ENCODE results near the gene TET2.
A peak's percentile ranks its signal among the peaks of the same experiment; 100 is the strongest.
"Not testable (repeated sequence)": the region's sequence is repeated elsewhere in the genome, so short reads cannot be mapped to it uniquely, and the experiment has no call there.

Gene TET2

DNA sequence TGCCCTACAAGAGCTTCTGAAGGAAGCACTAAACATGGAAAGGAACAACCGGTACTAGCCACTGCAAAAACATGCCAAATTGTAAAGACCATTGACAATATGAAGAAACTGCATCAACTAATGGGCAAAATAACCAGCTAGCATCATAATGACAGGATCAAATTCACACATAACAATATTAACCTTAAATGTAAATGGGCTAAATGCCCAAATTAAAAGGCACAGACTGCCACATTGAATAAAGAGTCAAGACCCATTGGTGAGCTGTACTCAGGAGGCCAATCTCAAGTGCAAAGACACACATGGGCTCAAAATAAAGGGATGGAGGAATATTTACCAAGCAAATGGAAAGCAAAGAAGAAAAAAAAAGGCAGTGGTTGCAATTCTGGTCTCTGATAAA, 152.4 kb downstream of the TET2 start:
- not testable (repeated sequence) for ATAC-seq, H3K4me3 Mint-ChIP-seq, H3K4me1 Mint-ChIP-seq, H3K27ac Mint-ChIP-seq, H3K27me3 Mint-ChIP-seq
- Mint-ChIP-seq H3K9me3 (peaks cover 28% of the 10 kb centered on the region), H3K36me3 (peaks cover 21% of the 10 kb centered on the region)

- no peak for ATAC-seq
- no peaks in the 10 kb centered on the region for H3K27me3 Mint-ChIP-seq
- no peak overlapping the region for H3K4me3 Mint-ChIP-seq
- no peak overlapping the region for H3K27ac Mint-ChIP-seq
- peaks cover 19% of the 10 kb centered on the region for H3K9me3 Mint-ChIP-seq
- peaks cover 25% of the 10 kb centered on the region for H3K4me1 Mint-ChIP-seq
- H3K36me3 Mint-ChIP-seq, result peaks cover 8% of the 10 kb centered on the region
These were observed 157.4 kb downstream of the TET2 start for GRCh38 chr4:105304085-105304484.

GRCh38 chr4:105305019-105305836, 158.6 kb downstream of the TET2 start:
- ATAC-seq, result peak; percentile 55
- Mint-ChIP-seq H3K36me3 (peaks cover 5% of the 10 kb centered on the region), H3K27me3 (no peaks in the 10 kb centered on the region), H3K4me1 (peaks cover 25% of the 10 kb centered on the region), H3K9me3 (peaks cover 12% of the 10 kb centered on the region), H3K27ac (peak overlapping the region; percentile 66), H3K4me3 (no peak overlapping the region)

- Mint-ChIP-seq H3K27ac (peak overlapping the region; percentile 66), H3K4me3 (peak overlapping the region; percentile 50), H3K36me3 (peaks cover 6% of the 10 kb centered on the region), H3K27me3 (no peaks in the 10 kb centered on the region), H3K9me3 (peaks cover 5% of the 10 kb centered on the region), H3K4me1 (peaks cover 25% of the 10 kb centered on the region)
- peak; percentile 97 for ATAC-seq
These were observed 159.6 kb downstream of the TET2 start for GRCh38 chr4:105306158-105306781.

- H3K9me3 Mint-ChIP-seq, result peaks cover 8% of the 10 kb centered on the region
- H3K27me3 Mint-ChIP-seq, result no peaks in the 10 kb centered on the region
- H3K4me1 Mint-ChIP-seq, result peaks cover 25% of the 10 kb centered on the region
- peak overlapping the region; percentile 50 for H3K4me3 Mint-ChIP-seq
- peaks cover 11% of the 10 kb centered on the region for H3K36me3 Mint-ChIP-seq
- no peak for ATAC-seq
- H3K27ac Mint-ChIP-seq, result peak overlapping the region; percentile 66
These were observed 160.1 kb downstream of the TET2 start for GRCh38 chr4:105306820-105307219.

- Mint-ChIP-seq H3K36me3 (peaks cover 30% of the 10 kb centered on the region), H3K4me1 (no peaks in the 10 kb centered on the region), H3K27me3 (no peaks in the 10 kb centered on the region), H3K9me3 (peaks cover 3% of the 10 kb centered on the region), H3K4me3 (no peak overlapping the region), H3K27ac (no peak overlapping the region)
- ATAC-seq, result no peak
These were observed 171.8 kb downstream of the TET2 start for GRCh38 chr4:105318486-105318885.

- H3K9me3 Mint-ChIP-seq, result no peaks in the 10 kb centered on the region
- H3K36me3 Mint-ChIP-seq, result no peaks in the 10 kb centered on the region
- ATAC-seq, result no peak
- no peak overlapping the region for H3K27ac Mint-ChIP-seq
- H3K4me1 Mint-ChIP-seq, result no peaks in the 10 kb centered on the region
- H3K27me3 Mint-ChIP-seq, result no peaks in the 10 kb centered on the region
- H3K4me3 Mint-ChIP-seq, result no peak overlapping the region
These were observed 180.5 kb downstream of the TET2 start for GRCh38 chr4:105327222-105327621.

GRCh38 chr4:105327956-105328355, 181.3 kb downstream of the TET2 start:
- Mint-ChIP-seq H3K27me3 (no peaks in the 10 kb centered on the region), H3K36me3 (no peaks in the 10 kb centered on the region), H3K27ac (no peak overlapping the region), H3K4me1 (no peaks in the 10 kb centered on the region), H3K9me3 (no peaks in the 10 kb centered on the region), H3K4me3 (no peak overlapping the region)
- no peak for ATAC-seq

GRCh38 chr4:105329081-105329480, 182.4 kb downstream of the TET2 start:
- H3K9me3 Mint-ChIP-seq, result no peaks in the 10 kb centered on the region
- no peaks in the 10 kb centered on the region for H3K36me3 Mint-ChIP-seq
- no peak overlapping the region for H3K4me3 Mint-ChIP-seq
- no peak overlapping the region for H3K27ac Mint-ChIP-seq
- ATAC-seq, result no peak
- no peaks in the 10 kb centered on the region for H3K4me1 Mint-ChIP-seq
- H3K27me3 Mint-ChIP-seq, result no peaks in the 10 kb centered on the region

All from stimulated activated memory B cell treated with anti-CD40 and anti-IgM and Interleukin-4, amounts not matched to agents 10 μg/mL and 1 μg/mL and 100 μg/mL, for 72 hours (primary cell).